HG03439 (cell line): ENCODE results near the gene SMIM13.
"Not testable (repeated sequence)": the region's sequence is repeated elsewhere in the genome, so short reads cannot be mapped to it uniquely, and the experiment has no call there.

Source experiments
- ATAC-seq: cut with Tn5 transposase; IDR thresholded peaks from one replicate; pipeline ENCODE4 v1.9.1; 2021; ENCODE audit warnings: mild to moderate bottlenecking, moderate library complexity; ENCODE audit not compliant: unreplicated experiment

SMIM13 gene

GRCh38 chr6:11083491-11083890, 10.1 kb upstream of the SMIM13 start:
- ATAC-seq = no peak

- ATAC-seq = no peak
These were observed 9.7 kb upstream of the SMIM13 start for GRCh38 chr6:11083956-11084355.

- ATAC-seq = no peak
These were observed 7.7 kb upstream of the SMIM13 start for GRCh38 chr6:11085758-11086435.

DNA sequence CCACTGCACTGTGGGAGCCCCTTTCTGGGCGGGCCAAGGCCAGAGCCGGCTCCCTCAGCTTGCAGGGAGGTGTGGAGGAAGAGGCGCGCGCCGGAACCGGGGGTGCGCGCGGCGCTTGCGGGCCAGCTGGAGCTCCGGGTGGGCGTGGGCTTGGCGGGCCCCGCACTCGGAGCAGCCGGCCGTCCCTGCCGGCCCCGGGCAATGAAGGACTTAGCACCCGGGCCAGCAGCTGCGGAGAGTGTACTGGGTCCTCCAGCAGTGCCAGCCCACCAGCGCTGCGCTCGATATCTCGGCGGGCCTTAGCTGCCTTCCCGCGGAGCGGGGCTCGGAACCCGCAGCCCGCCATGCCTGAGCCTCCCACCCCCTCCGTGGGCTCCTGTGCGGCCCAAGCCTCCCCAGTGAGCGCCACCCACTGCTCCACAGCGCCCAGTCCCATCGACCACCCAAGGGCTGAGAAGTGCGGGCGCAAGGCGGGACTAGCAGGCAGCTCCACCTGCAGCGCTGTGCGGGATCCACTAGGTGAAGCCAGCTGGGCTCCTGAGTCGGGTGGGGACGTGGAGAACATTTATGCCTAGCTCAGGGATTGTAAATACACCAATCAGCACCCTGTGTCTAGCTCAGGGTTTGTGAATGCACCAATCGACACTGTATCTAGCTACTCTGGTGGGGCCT, 6.4 kb upstream of the SMIM13 start:
- not testable (repeated sequence) for ATAC-seq

DNA sequence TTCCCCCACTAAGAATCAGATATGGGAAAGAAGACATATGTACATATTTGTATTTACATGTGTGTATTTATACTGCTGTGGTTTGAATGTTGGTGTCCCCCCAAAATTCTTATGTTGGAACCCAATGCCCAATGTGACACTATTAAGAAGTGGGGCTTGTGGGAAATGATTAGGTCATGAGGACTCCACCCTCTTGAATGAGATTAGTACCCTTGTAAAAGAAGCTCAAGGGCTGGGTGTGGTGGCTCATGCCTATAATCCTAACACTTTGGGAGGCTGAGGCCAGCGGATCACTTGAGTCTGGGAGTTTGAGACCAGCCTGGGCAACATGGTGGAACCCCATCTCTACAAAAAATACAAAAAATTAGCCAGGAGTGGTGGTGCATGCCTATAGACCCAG, 3.9 kb upstream of the SMIM13 start:
- no peak for ATAC-seq

DNA sequence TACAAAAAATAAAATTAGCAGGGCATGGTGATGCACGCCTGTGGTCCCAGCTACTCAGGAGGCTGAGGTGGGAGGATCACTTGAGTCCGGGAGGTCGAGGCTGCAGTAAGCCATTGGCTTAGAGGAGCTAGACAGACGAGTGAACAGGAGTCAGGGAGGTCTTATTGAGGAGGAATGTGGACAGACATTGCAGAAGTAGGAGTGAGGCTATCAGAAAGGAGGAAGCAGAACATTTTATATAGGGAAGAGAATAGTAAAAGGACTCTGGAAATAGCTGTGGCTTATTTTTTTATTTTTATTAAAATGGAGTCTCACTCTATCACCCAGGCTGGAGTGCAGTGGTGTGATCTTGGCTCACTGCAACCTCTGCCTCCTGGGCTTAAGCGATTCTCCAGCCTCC, 2.5 kb upstream of the SMIM13 start:
- not testable (repeated sequence) for ATAC-seq

- ATAC-seq = peak; percentile 31
These were observed 812 bp upstream of the SMIM13 start for GRCh38 chr6:11092668-11093375.

- peak; percentile 22 for ATAC-seq
These were observed 333 bp upstream of the SMIM13 start for GRCh38 chr6:11093376-11093625.

DNA sequence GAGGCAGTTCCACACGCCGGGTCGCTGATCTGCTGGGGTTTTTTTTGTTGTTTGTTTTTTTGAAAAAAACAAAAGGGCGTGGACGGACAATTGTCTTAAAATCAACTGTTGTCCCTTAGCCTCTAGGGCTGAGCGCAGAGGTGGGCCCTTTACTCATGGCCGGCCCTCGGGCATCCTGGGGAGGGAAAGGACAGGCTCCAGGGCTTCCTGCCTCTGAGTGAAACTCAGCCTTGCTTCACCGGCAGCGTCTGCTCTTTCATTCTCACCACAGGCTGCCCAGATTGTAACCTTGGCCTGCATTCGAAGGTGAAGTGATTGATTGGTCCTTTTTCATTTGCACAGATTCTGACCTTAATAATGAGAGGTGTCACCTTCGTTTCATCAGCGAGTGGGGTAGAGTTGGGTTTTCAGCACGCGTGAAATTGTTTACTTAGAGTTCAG, 797 bp downstream of the SMIM13 start:
- peak; percentile 29 for ATAC-seq

- no peak for ATAC-seq
These were observed 1.3 kb downstream of the SMIM13 start for GRCh38 chr6:11094941-11095340.

DNA sequence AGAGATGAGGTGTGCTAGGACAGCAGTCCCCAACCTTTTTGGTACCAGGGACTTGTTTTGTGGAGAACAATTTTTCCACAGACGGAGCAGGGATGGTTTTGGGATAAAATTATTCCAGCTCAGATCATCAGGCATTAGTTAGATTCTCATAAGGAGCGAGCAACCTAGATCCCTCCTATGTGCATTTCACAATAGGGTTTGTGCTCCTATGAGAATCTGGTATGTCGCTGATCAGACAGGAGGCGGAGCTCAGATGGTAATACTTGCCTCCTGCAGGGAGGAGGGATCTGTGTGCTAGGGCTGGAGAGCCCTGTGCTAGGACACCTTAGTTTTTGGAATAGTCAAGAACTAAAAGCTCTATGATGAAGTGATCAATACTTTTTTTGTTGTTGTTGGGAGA, 2.5 kb downstream of the SMIM13 start:
- no peak for ATAC-seq

- no peak for ATAC-seq
These were observed 3.8 kb downstream of the SMIM13 start for GRCh38 chr6:11097476-11097875.

DNA sequence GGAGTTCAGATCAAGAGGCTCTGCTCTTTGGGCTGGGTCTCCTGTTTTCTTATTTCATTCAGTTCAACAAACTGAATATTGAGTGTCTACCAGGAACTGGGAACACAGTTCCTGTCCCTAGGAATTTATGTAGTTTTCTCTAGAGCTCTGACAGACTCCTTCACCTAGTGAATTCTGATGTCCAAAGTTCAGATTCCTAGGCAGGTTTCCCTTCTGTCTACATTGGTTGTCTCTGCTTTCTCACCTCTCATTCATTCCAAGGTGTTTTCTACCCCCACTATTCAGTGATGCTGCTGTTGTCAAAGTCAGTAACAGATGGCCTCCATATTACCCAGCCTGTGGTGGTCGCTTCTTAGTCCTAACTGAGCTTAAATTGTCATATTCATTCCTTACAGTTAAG, 4.4 kb downstream of the SMIM13 start:
- ATAC-seq = no peak

DNA sequence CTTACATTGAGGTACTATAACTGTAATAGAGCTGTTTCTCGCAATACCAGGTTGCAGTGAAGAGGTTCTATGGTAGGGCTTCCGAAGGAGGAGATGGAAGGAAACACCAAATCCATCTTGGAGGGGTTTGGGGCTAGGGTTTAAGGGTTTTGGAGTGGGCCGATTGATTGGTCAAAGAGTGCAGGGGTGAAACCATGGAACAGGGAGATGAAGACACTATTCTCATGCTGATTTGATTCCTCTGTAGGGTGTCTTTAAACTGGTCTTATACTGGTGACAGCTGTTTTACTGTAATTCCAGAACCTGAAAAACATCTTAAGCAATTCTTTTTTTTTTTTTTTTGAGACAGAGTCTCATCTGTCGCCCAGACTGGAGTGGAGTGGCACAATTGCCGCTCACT, 7.8 kb downstream of the SMIM13 start:
- ATAC-seq = no peak

GRCh38 chr6:11103065-11103464, 9.4 kb downstream of the SMIM13 start:
- no peak for ATAC-seq

- ATAC-seq = no peak
These were observed 15.1 kb downstream of the SMIM13 start for GRCh38 chr6:11108726-11109125.

DNA sequence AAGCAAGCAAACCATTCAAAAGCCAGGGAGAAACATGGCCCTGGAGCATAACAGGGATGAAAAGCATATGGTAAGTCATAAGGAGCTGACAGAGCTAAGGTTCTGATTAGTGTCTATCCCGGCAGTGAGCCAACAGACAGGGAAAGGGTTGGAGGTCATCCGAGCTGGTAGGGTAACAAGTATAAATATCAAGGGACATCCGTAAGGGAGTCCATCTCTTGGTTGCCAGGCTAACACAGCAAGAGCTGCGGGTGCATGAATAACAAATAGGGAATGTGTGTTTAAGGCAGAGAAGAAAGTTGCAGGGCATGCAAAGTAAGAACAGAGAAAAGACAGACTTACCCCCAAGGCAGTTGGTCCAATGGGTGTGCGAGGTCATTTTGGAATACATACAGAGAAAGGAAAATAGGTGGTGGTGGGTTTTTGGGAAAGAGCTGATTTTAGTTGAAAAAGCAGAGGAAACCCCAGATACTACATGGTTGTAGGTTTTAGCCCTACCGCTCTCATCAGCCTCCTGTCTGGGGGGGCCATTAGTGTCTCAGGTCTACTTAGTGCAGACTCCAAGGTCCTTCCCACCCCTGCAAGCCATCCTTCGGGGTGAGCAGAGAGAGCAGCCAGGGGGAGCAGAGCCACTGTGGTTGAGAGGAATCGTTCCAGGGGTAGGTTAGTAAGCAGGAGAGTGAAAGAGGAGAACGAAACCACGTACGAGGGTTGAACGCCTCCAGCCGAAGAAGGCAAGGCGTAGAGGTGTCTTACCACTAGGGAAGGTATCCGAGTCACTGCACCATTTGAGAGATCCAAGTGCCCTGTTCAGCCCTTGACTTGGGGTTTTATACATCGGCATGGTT, 17.5 kb downstream of the SMIM13 start, which contains the start of gene ERVFRD-1:
TSS of gene ERVFRD-1 (minus strand) at position 805 of the 848 bp plus-strand sequence. CDS start 6,415 bp downstream, outside the sequence.
- ATAC-seq = no peak

- ATAC-seq = no peak
These were observed 18.3 kb downstream of the SMIM13 start for GRCh38 chr6:11111769-11112437.

DNA sequence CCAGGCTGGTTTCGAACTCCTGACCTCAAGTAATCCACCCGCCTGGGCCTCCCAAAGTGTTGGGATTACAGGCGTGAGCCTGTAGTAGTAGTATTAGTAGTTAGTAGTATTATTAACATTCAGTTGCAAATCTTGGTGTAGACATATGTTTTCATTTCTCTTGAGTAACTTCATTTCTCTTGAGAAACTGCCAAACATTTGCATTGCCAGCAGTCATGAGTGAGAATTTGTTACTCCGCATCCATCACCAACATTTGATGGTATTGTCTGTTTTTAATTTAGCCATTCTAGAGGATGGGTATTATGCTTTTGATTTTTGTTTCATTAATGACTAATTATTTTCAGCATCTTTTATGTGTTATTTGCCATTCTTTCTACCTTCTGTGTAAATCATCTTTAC, 19.4 kb downstream of the SMIM13 start:
- no peak for ATAC-seq

GRCh38 chr6:11115808-11116536, 22.3 kb downstream of the SMIM13 start:
- not testable (repeated sequence) for ATAC-seq
